Activated T-helper 1 cell treated with Interleukin-2 at 50 U/mL for 16 hours (primary cell): ENCODE data around the gene EPS8.

Experiments
- DNase-seq: peaks from one replicate; pipeline ENCODE4 v3.0.0-alpha.2; 2020; ENCODE audit warnings: low read depth

Gene EPS8

DNA sequence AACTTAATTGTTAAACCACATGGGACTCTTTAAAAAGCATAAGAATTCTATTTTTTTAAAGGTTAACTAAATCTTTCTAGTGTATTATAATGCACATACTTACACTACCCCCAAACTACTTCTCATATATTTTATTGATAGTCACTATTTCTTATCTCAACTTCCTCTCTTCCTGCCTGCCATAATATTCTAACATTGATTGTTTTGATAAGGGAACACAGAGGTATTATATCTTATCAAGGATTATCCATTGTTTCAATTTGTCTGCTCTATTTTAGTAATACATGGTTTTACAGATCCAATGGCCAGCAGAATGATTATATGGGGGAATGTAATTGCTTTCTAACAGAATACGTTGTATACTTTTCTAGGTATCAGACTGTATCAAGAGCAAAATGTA lies 98.9 kb downstream of the EPS8 start:
- no peak for DNase-seq

GRCh38 chr12:15689751-15690191 lies 99.4 kb downstream of the EPS8 start:
- no peak for DNase-seq

DNA sequence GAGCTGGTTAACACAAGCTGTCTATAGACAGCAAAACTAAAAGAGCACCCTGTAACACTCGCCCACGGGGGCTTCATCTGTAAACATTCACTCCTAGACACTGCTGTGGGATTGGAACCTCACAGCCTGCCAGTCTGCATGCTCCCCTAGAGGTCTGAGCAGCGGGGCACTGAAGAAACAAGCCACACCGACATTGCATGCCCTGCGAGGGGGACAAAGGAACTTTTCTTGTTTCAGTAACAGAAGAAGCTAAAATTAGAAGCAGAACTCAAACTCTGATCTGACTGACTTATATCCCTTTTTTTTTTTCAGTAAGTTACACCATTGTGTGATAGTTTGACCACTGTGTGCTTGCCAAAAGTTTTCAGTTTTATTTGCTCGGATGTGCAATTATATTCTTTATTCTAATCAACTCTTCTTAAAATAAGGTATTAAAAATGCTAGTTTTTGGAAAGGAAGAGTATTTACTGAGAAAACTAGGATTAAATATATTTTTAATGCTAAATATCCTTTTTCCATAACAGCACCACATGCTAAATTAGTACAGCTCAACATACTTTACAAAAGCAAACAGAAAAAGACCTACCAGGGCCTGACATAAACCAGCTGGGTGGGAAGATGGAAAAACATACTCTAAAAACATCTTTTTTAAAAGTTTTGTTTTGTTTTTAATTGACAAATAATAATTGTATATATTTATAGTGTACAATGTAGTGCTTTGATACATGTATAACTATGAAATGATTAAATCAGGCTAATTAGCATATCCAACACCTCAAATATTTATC lies 100.2 kb downstream of the EPS8 start:
- DNase-seq: no peak

GRCh38 chr12:15688202-15688736 lies 100.9 kb downstream of the EPS8 start:
- DNase-seq: no peak

DNA sequence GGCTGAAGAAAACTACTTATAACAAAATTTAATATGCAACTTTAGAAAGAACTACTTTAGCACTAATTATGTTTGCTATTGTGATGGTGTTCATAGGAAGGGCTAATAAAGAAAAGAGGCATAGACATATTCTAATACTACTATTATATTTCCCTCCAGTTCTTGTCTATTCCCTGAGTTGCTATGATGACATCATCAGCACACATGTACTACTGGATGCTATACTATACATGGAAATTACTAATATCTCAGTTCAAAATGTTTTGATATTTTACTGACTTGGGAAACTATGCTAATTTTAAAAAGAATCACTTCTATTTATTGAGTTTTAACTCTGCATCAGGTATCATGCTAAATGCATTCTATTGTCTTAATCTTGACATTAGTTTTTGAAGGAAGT lies 101.6 kb downstream of the EPS8 start:
- no peak for DNase-seq

DNA sequence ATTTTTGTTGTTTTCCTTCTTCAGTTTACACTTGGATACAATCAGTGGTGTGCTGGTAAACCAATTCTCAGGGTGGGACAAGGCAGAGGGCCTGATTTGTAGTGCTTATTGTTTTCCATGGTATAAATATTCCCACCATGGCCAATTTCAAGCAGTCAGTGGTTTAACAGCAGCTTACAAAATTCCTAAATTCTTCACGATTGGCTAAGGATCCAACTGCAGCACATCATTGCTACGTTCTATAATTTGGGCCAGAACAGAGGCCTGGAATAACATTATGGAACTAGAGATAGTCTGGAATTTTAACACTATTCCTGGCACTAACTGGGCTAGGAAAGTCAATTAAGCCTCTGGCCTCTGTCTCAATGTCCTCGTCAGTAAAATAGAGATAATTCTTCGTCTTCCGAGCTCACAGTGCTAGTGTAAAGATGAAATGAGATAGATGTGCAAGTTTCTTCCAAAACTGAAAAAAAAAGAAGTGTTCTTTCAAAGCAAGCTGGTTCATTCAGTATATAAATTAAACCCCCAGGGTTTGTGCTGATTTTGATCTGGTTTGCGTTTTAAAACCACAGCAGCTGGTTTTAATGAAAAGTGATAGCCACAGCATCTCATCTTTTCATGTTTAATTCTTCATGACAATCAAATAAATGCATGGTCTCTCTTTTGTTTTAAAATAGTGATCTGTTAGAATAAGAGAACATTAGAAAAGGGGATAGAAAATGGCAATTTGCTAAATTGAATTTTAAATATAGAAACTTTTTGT lies 104.1 kb downstream of the EPS8 start:
- no peak for DNase-seq

GRCh38 chr12:15682826-15683225 lies 106.4 kb downstream of the EPS8 start:
- DNase-seq: no peak

DNA sequence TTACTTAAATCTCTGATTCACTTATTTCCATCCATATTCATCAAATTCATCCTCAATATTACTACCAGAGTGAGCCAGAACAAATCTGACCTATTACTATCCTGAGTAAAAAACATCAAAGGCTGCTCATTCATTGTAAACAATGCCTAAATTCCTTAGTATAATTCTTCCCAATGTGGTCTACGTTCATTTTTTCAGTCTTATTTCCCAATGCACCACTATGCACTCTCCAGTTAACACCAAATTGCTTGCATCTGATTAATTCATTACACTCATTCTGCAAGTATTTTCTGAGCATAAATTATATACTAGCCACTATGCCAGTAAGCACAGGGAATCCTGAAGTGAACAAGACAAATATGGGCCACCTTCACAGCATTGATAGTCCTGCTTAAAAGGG lies 110.0 kb downstream of the EPS8 start:
- DNase-seq: no peak

DNA sequence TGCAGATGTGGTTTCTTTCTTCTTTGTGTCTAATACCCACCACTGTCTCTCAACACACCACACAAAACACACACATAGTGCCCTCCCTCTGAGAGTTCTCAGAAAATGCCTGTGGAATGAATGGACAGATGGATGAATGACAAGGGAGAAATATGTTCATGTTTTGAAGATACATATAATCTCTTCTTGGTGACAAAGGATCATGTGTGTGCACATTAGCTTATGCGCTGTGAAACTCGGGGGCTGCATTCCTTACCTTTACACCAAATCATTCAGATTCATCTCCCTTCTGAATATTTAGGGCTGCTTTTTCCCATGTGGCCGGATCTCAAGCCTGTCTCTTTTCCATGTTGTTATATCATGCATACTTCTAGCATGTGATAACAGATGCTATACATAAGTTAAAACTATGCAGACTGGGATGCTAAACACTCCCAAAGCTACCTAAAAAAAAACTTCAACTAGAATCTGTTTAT lies 111.4 kb downstream of the EPS8 start:
- DNase-seq: no peak

- DNase-seq: no peak
These were observed 112.0 kb downstream of the EPS8 start for GRCh38 chr12:15677228-15677627.

GRCh38 chr12:15672671-15673270 lies 116.4 kb downstream of the EPS8 start:
- DNase-seq: no peak

- no peak for DNase-seq
These were observed 118.4 kb downstream of the EPS8 start for GRCh38 chr12:15670756-15671155.

DNA sequence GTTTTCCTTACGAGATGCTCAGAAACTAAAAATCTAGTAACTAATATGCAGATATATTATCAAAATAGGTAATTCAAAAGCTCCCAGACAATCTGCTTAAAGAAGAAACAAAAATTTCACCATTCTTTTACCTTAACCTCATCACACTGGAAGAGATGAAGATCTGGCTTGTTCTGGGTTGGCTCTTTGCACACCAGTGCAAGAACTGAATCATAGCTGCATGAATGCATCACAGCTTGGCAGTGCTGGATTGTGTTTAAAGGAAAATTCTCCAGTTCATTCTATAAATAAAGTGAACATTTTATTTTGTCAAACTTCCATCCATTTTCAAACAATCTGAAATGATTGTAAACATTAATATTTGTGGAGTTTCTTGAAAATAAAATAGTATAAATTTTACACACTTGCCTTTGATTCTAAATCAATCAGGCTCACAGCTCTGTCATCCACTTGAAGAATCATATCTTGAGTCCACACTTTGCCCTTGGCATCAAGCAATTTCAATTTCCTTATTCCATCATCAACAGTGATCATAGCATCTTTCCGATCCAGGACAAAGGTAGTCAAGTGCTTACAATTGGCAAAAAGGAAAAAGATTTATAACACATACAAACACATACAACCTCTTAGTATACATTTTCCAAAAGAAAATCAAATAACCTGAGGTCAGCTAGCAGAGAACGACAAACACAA lies 119.8 kb downstream of the EPS8 start:
- no peak for DNase-seq

DNA sequence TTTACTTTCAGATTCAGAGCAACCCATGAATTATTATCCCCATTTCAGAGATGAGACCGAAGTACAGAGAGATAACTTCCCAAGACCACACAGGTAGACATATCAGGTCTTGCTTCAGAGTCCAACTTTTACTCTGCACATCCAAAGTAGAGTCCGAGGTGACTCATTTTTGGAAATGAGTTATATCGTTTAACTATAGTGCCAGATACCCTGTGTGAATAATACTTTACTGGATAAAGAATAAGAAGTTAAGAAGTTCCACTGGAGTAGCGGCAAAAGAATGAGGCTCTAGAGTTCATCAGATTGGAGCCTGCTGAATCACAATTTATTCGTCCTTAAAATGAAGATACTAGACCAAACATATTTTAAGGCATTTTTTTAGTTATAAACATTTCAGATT lies 124.7 kb downstream of the EPS8 start:
- DNase-seq: no peak

- no peak for DNase-seq
These were observed 126.1 kb downstream of the EPS8 start for GRCh38 chr12:15662983-15663659.

DNA sequence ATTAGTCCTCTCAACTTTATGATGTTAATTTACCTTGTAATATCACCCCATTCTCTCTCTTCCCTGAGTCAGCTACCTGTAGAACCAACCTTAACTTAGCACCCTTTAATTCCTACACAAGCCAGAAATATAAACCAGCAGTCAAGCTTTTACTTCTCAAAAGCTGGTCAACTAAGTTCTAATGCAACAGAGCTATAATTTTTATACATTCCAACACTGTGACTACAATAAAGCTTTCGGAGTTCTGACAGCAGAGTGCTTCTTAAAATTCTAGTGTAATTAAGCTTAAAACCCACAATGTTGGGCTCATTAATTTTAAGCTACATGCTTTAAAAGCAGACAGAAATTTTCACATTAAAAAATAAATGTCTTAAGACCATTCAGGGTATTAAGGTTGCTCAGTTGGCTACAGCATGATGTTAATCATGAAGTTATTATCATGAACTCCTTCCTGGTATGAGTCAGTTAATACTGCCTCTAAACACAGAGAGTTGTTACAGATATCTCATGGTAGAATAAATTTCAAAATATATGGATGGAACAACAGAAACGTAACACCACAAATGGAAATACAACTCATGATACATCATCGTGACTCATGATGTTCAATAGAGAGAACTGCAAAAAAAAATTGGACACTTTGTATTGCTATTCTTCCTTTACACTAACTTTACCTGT lies 126.7 kb downstream of the EPS8 start:
- no peak for DNase-seq

GRCh38 chr12:15651371-15651770 lies 137.8 kb downstream of the EPS8 start:
- no peak for DNase-seq

DNA sequence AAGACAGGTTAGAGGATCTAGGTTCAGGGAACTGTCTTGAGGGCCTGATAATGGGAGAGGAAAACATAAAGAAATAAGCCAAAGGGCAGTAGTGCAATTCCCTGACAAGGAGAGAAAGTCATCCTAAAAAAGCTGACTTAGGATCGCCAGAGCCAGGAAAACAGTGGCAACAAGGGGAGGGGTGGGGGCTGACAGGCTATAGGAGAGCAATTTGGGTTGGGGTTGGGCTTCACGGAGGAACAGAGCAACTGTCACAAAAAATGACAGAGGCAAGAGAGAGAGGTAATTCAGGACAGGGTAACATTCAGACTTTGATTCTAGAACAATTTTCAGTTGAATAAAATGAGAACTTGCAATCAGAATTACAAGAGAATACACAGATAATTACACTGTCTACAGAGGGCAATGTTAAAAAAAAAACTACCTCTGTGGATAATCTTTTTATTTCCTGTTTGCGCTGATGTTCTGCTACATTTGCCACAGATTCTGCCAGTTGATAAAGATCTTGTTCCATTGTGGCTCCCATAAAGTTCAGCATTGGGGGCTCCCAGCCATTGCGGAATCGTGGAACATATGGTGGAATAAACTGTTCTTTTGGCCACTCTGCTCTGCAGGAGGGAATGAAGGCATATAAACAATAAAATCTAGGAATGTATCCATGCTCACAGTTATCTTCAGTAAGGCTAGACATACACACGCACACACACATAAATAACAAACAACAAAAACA lies 138.6 kb downstream of the EPS8 start:
- DNase-seq: no peak

DNA sequence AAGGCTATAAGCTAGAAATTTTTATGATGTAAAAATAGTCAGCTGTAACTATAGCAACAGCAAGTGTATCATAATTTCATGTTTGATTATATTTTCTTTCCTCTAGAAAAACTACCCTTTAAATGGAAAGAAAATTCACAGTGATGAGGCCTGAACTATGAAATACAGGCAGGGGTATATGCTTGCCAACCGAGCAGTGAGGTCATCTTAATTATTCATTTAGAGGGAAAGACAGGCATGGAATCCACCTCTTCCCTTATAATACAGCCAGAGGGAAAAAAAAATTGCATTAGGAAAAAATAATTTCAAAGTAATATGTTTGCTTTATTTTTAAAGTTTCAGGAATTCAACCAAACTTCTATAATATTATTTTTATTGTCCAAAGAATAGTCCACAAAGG lies 139.8 kb downstream of the EPS8 start:
- DNase-seq: no peak

DNA sequence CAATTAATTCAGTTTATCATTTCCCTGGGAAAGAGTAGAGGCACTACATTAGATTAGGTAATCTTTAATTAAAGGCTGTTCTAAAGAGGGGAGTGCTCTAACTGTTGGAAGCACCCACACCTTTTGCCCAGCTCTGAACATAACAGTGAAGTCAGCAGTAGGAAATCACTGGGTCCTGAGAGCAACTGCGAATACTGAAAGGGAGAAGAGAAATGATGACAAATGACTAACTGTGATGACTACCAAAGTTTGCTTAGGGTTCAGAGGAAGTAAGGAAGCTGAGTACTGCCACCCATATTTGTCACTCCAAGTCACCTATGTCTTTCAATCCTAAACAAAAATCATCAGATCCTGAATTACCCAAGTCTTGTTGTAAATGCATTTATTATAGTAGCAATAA lies 140.6 kb downstream of the EPS8 start:
- no peak for DNase-seq
